Measurements from ENCODE around the gene HOXB13. TPM values are rescaled to one million over a fixed set of nuclear protein-coding genes. Genes with fewer than 3 reads are reported as not detected.

HOXB13 gene
- polyA plus RNA-seq, 6 donors from 2014 or later = not detected

DNA sequence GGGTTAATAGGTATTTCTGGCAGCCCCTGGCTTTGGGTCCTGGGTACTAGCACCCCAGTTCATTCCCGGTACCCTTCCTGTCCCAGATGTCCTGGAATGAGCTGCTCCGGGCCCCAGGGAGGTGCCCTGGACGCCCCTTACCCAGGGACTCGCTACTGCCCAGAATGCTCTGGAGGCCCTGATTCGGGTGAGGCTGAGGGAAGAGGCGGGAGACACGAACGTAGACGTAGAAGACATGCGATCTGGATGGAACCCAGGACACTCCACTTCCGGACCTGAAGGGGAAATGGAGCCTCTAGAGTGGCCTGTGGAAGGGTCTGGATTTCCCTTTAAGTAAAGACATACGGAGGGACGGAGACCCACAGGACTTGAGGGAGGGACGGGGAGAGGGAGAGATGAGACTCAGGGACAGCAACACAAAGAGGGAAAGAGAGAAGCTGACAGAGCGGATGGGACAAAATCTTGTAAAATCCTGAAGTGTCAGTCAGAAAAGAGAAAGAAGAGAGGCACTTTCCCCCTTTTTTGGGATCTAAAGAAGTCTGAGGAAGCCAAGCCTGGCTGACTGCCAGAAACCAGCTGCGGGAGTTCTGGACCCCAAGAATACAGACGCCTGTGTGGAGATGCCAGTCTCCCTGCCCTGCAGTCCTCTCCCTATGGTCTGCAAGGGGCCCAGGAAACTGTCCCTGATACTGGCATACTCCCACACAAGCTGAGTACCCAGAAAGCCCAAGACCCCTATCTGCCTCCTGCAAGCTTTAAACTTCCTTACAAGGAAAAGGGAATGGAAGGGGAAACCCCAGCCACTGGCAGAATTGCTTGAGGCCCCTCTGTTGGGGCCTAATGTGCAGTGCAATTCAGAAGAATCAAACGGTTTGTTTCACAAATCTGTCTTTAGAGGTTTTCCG lies 1.0 kb upstream of the HOXB13 start:
- Mint-ChIP-seq H3K9me3 (peaks cover 0 to 11% (median 3%) of the 10 kb centered on the region in 7 donors), H3K4me3 (peak overlapping the region in 5 of 8 donors; percentile 4 to 70 (median 50)), H3K36me3 (peaks cover 5 to 13% of the 10 kb centered on the region in 2 donors), H3K27me3 (peaks cover 78 to 97% (median 94%) of the 10 kb centered on the region in 3 donors), H3K27ac (peak overlapping the region in 2 of 6 donors; percentile 19 to 43), H3K4me1 (peaks cover 25 to 53% (median 48%) of the 10 kb centered on the region in 3 donors)
- ATAC-seq (ENCODE audit: low read depth in 2 of 2) (no peak), DNase-seq (no peak)

DNA sequence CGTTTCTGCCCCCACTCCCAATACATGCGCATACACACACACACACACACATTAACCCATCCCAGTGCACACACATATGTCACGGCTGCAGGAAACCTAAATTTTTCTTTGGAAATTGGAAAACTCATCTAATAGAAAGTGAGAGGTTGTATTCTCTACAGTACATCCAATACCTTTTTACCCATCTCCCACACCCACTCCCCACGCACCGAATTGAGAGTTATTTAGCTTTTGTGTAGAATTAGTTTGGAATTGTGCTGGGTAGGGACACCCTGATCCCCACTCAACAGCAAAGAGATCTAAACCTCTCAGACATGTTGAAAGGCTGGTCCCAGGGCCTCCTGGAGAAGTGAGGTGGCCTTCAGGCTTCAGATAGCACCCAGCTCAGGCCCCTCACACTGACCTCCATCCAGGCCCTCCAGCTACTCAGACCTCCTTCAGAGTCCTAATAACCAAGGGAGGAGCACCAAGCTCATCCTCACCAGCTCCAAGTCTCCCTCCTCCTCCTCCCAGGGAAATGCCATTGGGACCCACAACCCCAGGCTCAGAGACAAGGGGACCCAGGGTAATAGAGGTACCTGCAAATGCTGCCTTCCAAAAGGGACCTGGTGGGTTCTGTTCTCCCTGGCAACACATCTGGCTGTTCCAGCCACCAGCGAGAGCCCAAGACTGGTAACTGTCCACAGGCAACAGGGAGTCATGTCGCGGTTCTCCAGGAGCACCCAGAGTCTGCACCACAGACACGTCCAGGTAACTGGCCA lies 955 bp downstream of the HOXB13 start:
- peaks cover 23 to 55% (median 54%) of the 10 kb centered on the region in 3 donors for H3K4me1 Mint-ChIP-seq
- ATAC-seq (ENCODE audit: low read depth in 2 of 2) = peak; percentile 27 to 32
- H3K27ac Mint-ChIP-seq = peak overlapping the region in 4 of 6 donors; percentile 54 to 91 (median 82)
- DNase-seq = no peak
- H3K4me3 Mint-ChIP-seq = peak overlapping the region in 6 of 8 donors; percentile 19 to 74 (median 56)
- peaks cover 81 to 97% (median 89%) of the 10 kb centered on the region in 3 donors for H3K27me3 Mint-ChIP-seq
- H3K36me3 Mint-ChIP-seq = peaks cover 5 to 13% of the 10 kb centered on the region in 2 donors
- peaks cover 0 to 16% (median 2%) of the 10 kb centered on the region in 7 donors for H3K9me3 Mint-ChIP-seq

DNA sequence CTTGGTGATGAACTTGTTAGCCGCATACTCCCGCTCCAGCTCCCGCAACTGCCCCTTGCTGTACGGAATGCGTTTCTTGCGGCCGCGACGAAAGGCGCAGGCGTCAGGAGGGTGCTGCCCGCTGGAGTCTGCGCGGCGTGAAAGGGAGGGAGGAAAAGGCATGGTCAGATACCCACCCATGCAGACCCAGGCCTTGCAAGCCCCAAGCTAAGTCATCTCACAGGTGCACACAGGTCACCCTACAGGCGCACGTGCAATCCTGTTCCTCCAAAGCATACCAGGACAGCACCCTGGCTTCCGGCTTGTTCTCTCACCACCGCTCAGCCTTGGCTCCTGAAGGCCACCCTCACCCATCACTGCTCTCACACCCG lies 1.6 kb downstream of the HOXB13 start:
- H3K27me3 Mint-ChIP-seq = peaks cover 83 to 98% (median 92%) of the 10 kb centered on the region in 3 donors
- DNase-seq = no peak
- H3K4me1 Mint-ChIP-seq = peaks cover 23 to 56% (median 52%) of the 10 kb centered on the region in 3 donors
- peaks cover 5 to 13% of the 10 kb centered on the region in 2 donors for H3K36me3 Mint-ChIP-seq
- ATAC-seq (ENCODE audit: low read depth in 2 of 2) = peak; percentile 38 to 41
- H3K27ac Mint-ChIP-seq = peak overlapping the region in 4 of 6 donors; percentile 5 to 90 (median 76)
- H3K4me3 Mint-ChIP-seq = peak overlapping the region in 3 of 8 donors; percentile 15 to 61 (median 39)
- peaks cover 0 to 16% (median 2%) of the 10 kb centered on the region in 7 donors for H3K9me3 Mint-ChIP-seq

DNA sequence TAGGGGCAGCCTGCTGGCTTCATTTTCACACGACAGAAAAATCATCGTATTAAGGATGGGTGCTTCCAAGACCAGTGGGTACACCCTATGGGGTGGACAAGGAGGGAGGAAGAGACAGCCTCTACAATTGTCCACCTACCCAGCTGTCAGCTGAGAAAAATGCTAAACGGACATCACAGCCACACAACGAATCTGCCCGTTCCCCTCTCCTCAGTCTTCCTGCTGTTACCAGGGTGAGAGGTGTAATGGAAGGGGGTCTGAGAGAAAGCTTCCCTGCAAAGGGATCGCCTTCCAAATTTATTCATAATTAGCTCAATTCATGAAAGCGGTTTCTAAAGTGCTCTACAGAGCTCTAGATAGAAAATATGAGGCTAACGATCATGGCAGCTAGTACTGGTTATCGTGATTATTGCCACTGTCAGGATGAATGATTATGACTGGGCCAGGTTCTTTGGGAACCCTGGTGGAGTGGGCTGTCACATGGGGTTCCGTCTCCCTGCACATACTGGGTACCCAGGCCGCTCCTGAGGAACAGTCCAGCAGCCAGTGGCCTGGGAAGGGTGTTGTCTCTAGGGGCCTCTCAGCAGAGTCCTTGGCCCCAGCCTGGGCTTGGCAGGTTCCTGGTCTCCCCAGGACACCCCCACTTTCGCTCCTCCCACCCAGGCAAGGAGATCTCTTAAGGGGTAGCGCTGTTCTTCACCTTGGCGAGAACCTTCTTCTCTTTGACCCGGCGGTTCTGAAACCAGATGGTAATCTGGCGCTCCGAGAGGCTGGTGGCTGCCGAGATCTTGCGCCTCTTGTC lies 2.2 kb downstream of the HOXB13 start:
- Mint-ChIP-seq H3K4me1 (peaks cover 23 to 56% (median 52%) of the 10 kb centered on the region in 3 donors), H3K4me3 (peak overlapping the region in 6 of 8 donors; percentile 20 to 62 (median 50)), H3K27ac (peak overlapping the region in 3 of 6 donors; percentile 75 to 90 (median 78)), H3K36me3 (peaks cover 5 to 13% of the 10 kb centered on the region in 2 donors), H3K27me3 (peaks cover 78 to 96% (median 91%) of the 10 kb centered on the region in 3 donors), H3K9me3 (peaks cover 0 to 16% (median 2%) of the 10 kb centered on the region in 7 donors)
- ATAC-seq (ENCODE audit: low read depth in 2 of 2) = peak; percentile 32 to 34
- no peak for DNase-seq

DNA sequence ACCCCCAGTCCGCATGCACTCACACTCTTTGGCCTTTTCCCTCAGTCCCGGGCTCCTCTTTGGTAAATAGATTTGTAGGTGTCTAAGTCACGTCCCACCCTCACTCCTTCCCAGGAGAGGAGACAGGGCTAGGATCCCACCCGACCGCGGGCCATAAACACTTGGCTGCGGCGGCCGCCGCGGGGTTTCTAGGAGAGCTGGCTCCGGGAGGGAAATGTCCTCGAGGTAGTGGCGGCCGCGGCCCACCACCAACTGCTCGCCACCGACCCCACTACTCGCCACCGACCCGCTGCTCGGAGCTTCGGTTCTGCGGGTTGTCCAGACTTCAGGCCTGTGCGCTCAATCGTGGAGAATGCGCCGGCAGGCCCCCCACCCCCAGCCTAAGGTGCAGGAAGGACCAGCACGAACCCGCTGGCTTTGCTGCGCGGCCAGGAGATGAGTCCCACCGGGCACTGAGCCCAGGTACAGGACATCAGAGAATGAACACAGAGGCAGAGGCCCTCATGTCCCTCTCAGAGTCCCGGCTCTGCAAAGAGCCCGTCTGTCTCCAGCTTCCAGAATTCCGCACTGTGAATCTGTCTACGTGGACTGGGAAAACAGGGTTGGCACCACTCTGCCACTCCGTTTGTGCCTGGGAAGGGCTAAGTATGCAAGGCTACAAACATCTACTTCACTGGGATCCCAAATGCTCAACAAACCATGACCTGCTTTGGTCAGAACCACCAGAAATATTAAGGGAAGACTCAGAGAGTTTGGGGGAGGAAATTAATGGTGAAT lies 3.1 kb downstream of the HOXB13 start:
- Mint-ChIP-seq H3K27me3 (peaks cover 78 to 95% (median 91%) of the 10 kb centered on the region in 3 donors), H3K9me3 (peaks cover 1 to 21% (median 4%) of the 10 kb centered on the region in 7 donors), H3K4me3 (peak overlapping the region in 7 of 8 donors; percentile 37 to 87 (median 61)), H3K27ac (peak overlapping the region in 3 of 6 donors; percentile 74 to 79 (median 78)), H3K4me1 (peaks cover 23 to 60% (median 57%) of the 10 kb centered on the region in 3 donors), H3K36me3 (peaks cover 7 to 19% of the 10 kb centered on the region in 2 donors)
- ATAC-seq (ENCODE audit: low read depth in 2 of 2) = peak; percentile 29 to 30
- no peak for DNase-seq

DNA sequence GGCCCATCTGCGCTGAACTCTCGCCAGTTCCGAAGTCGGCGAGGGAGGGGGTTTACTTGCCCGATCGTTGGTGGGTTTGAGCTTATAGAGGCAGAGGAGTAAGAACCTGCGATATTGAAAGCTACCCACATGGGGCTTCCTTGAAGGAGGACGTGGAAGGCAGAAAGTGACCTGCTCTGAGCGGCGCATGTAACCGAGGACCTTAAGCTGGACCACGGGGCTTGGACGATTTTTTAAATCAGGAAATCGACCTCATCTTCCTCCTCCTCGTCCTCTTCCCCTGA lies 3.6 kb downstream of the HOXB13 start:
- Mint-ChIP-seq H3K27ac (peak overlapping the region in 2 of 6 donors; percentile 74 to 79), H3K4me3 (peak overlapping the region; percentile 22 to 87 (median 64)), H3K27me3 (peaks cover 78 to 95% (median 91%) of the 10 kb centered on the region in 3 donors), H3K9me3 (peaks cover 3 to 26% (median 8%) of the 10 kb centered on the region in 7 donors), H3K36me3 (peaks cover 6 to 24% of the 10 kb centered on the region in 2 donors), H3K4me1 (peaks cover 27 to 65% (median 61%) of the 10 kb centered on the region in 3 donors)
- ATAC-seq (ENCODE audit: low read depth in 2 of 2) (no peak), DNase-seq (no peak)

DNA sequence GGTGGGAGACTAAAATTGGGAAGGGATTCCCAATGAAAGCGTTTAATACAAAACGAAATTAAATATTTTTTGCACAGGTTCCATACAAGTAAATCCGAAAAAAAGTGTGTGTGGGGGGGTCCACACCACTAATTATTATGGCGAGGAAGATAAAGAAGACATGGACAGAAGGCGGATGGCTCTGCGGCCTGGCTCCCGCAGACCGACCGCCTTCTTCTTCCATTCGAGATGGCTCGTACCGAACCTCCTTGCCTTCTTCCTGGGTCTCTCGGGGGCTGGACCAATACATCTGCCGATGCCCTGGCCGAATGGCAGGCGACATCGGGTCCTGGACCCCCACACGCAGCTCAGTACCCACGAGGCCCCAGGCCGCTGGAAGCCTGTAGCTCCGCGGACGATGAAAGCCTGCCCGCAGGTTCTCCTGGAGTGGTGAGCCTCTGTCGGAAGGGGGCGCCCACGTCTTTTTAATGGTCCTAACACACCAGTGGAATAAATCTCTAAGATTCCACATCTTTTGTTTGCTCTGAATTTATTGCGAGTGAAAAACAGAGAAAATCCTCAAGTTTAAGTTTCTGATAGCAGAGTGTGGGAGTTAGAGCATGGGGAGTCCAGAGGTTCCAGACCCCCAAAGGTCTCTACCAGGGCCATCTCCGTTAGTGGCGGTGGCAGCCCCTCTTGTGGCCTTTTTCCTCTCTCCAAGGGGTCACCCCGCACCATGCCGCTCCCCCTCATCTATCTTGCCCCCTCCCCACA lies 4.1 kb downstream of the HOXB13 start:
- Mint-ChIP-seq H3K4me3 (peak overlapping the region; percentile 53 to 87 (median 70)), H3K9me3 (peaks cover 3 to 27% (median 8%) of the 10 kb centered on the region in 7 donors)

DNA sequence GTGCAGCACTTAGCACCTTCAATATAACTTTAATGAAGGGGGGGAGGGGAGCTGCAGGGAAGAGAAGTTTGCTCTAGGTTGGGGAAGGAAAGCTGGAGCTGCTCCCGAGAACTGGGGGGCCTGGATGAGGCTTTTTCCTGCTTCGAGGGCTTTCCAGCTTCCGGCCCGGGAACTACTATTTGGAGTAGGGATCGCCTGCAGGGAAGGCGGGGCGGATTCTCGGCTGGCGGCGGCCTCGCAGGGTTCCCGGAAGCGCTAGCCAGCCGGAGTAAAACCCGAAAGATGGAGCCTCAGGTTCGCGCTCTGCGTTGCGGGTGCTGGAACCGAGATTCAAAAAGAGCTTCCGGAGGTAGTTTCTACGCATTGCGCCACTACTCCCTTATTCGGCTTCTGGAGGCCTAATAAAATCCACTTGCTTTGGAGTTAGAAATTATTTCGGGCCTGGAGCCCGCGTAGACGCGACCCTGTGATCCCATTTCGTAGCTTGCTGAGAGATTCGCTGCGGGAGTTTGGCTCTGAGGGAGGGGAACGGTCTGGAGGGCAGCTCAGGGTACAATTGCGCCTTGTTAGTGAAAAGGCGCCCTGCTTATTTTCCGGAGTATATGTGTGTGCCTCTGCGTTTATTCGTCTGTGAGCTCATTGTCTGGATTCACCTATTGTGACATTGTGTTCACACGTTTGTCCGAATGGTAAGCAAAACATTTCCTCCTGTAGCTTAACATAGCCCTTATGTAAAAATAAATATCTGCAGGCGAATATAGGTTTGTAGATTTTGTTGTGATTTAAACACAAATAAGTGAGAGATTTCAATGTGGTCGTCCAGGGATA lies 4.9 kb downstream of the HOXB13 start:
- DNase-seq (no peak), ATAC-seq (ENCODE audit: low read depth in 2 of 2) (no peak)
- H3K9me3 Mint-ChIP-seq = peaks cover 3 to 27% (median 8%) of the 10 kb centered on the region in 7 donors
- peaks cover 82 to 95% (median 83%) of the 10 kb centered on the region in 3 donors for H3K27me3 Mint-ChIP-seq
- peaks cover 24 to 64% (median 52%) of the 10 kb centered on the region in 3 donors for H3K4me1 Mint-ChIP-seq
- H3K36me3 Mint-ChIP-seq = peaks cover 6 to 14% of the 10 kb centered on the region in 2 donors
- H3K27ac Mint-ChIP-seq = peak overlapping the region in 5 of 6 donors; percentile 60 to 97 (median 91)
- H3K4me3 Mint-ChIP-seq = peak overlapping the region; percentile 19 to 87 (median 69)

More for the DNA sequence above, 4.1 kb downstream of the HOXB13 start:
- DNase-seq (peak; percentile 54), ATAC-seq (ENCODE audit: low read depth in 2 of 2) (no peak)
- Mint-ChIP-seq H3K27ac (peak overlapping the region in 5 of 6 donors; percentile 60 to 97 (median 91)), H3K27me3 (peaks cover 78 to 95% (median 87%) of the 10 kb centered on the region in 3 donors), H3K36me3 (peaks cover 6 to 22% of the 10 kb centered on the region in 2 donors), H3K4me1 (peaks cover 27 to 65% (median 57%) of the 10 kb centered on the region in 3 donors)

DNA sequence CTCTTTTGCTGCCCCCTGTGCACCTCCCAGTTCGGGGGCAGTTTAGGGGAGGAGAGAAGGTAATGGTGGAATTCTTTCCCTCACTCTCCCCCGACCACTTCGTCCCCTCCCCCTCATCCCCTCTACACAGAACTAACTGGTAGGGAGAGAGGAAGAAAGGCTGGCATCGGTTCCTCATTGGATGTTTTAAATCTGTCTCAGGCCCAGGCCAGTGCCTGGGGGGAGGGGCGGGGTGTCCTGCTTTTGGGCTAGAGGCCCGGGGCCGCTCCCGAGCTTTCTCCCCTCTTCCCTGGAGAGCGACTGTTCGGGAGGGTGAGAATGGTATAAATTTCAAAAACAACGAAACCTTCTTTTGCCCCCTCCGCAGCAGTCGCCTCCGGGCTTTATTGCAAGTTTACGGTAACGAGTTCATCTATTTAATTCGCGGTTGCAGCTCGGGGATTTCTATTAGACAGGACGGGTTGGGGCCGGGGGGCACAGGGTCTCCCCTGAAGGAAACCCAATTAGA lies 5.6 kb downstream of the HOXB13 start, which contains the start of gene PRAC2:
TSS of gene PRAC2 (plus strand) at position 271 of the 508 bp plus-strand sequence. CDS start 1,226 bp downstream, outside the sequence.
- Mint-ChIP-seq H3K27ac (peak within 1 kb of the TSS in 5 of 6 donors; percentile 60 to 97 (median 91)), H3K4me1 (peaks cover 27 to 64% (median 55%) of the 10 kb centered on the region in 3 donors), H3K27me3 (peaks cover 81 to 95% (median 82%) of the 10 kb centered on the region in 3 donors), H3K36me3 (peaks cover 6 to 11% of the 10 kb centered on the region in 2 donors), H3K4me3 (peak within 1 kb of the TSS; percentile 19 to 87 (median 69)), H3K9me3 (peaks cover 3 to 34% (median 8%) of the 10 kb centered on the region in 7 donors)
- DNase-seq (no peak), ATAC-seq (ENCODE audit: low read depth in 2 of 2) (no peak)

DNA sequence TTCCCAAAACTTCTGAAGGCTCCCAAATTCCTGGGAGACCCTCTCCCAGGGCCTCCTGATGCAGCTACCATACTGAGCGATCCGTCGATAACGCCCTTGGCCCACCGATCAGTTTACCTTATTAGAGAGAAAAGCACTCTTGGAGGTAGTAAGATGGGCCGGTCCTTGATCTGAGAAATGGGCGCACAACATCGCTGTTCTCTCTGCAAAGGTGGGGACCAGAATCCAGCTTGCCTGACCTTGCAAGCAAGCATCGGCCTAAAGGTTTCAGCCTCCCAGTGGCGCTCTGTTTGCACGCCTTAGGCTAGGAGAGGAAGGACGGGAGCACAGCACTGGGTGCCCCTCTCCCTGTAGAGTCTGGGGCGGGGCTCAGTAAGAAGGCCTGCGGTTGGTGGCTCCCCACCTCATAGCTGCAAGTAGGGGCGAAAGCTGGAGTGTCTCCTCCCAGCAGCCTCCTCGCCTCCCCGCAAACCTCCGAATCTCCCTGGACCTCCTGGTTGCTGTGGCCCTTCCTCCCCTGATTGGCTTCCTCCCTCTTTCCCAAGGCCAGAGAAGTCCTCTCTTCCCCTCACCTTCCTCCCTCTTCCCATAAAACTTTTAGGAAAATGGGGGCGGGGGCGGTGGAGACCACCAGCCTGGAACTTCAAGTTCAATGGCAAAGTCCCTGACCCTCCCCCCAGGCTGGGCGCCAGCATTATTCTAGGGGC lies 6.2 kb downstream of the HOXB13 start, which contains the start of gene PRAC1:
TSS of gene PRAC1 (minus strand) at position 318 of the 707 bp plus-strand sequence. CDS start at position 192, 126 bp downstream.
- H3K27me3 Mint-ChIP-seq = peaks cover 82 to 95% (median 83%) of the 10 kb centered on the region in 3 donors
- H3K4me1 Mint-ChIP-seq = peaks cover 26 to 63% (median 53%) of the 10 kb centered on the region in 3 donors
- peak within 1 kb of the TSS; percentile 19 to 87 (median 69) for H3K4me3 Mint-ChIP-seq
- no peak for ATAC-seq (ENCODE audit: low read depth in 2 of 2)
- peaks cover 6 to 11% of the 10 kb centered on the region in 2 donors for H3K36me3 Mint-ChIP-seq
- H3K9me3 Mint-ChIP-seq = peaks cover 3 to 38% (median 9%) of the 10 kb centered on the region in 7 donors
- H3K27ac Mint-ChIP-seq = peak within 1 kb of the TSS in 4 of 6 donors; percentile 76 to 97 (median 92)
- no peak for DNase-seq

All from naive B cell (primary cell).